Measurements from ENCODE around the gene MSH3.
"Not testable (repeated sequence)": the region's sequence is repeated elsewhere in the genome, so short reads cannot be mapped to it uniquely, and the experiment has no call there.

The MSH3 gene

GRCh38 chr5:80655231-80655774, 851 bp downstream of the MSH3 start:
- no peak for DNase-seq (ENCODE audit: low spot score)

GRCh38 chr5:80656425-80656824, 2.0 kb downstream of the MSH3 start:
- no peak for DNase-seq (ENCODE audit: low spot score)

GRCh38 chr5:80659106-80659505, 4.7 kb downstream of the MSH3 start:
- DNase-seq (ENCODE audit: low spot score) = no peak

DNA sequence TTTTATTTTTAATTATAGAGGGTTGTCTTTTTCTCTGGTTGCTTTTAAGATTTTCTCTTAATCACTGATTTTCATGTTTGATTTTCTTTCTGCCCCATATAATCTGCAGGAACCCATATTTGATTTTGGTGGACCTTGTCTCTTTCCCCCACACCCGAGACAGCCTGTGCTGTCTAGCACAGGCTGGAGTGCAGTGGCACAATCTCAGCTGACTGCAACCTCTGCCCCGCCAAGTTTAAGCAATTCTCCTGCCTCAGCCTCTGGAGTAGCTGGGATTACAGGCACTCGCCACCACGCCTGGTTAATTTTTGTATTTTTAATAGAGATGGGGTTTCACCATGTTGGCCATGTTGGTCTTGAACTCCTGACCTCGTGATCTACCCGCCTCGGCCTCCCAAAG, 6.2 kb downstream of the MSH3 start:
- DNase-seq (ENCODE audit: low spot score) = not testable (repeated sequence)

- DNase-seq (ENCODE audit: low spot score) = no peak
Measured at GRCh38 chr5:80662108-80662507, 7.7 kb downstream of the MSH3 start.

GRCh38 chr5:80665057-80665456, 10.6 kb downstream of the MSH3 start:
- no peak for DNase-seq (ENCODE audit: low spot score)

DNA sequence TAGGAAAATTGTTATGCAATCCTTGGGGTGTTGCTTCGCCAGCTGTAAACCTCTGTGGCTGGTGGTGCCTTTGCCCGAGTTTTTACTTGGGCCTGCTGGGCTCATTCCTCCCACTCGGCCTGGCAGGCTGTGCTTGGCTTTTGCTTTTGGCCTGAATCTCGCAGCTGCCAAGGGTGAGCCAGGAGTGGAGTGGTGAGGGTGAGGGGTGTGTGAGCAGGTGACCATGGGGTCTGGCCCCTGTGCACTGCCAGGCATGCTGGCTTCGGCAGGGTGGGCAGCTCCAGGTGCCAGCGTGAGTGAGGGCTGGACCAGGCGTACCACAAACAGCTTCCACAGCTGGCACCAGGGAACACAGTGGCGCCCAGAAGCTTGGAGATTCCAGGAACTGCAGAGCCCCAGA, 12.9 kb downstream of the MSH3 start:
- DNase-seq (ENCODE audit: low spot score) = no peak

GRCh38 chr5:80668016-80668969, 13.8 kb downstream of the MSH3 start:
- no peak for DNase-seq (ENCODE audit: low spot score)

DNA sequence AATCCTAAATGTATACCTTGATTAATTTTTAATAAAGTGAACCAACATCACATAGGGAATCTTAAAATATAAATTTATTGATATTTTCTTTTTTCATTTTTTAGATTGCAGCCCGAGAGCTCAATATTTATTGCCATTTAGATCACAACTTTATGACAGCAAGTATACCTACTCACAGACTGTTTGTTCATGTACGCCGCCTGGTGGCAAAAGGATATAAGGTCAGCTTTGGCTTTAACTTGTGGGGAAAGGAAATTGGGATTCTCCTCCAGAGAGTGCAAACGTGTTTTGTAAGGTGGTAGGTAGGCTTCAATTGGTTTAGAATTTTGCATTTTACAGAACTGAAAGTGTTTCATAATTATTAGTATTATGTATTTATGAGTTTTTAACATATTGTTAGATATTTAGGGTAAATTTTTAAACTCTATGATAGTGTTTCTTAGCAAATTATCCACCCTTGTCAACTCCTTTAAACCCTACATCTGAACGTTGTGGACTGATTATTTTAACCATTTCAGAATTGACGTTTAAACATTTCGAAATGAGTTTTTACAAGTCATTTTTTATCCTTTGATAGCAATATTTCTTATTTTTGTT, 17.8 kb downstream of the MSH3 start:
- peak; percentile 70 for DNase-seq (ENCODE audit: low spot score)

- no peak for DNase-seq (ENCODE audit: low spot score)
Measured at GRCh38 chr5:80676706-80677105, 22.3 kb downstream of the MSH3 start.

DNA sequence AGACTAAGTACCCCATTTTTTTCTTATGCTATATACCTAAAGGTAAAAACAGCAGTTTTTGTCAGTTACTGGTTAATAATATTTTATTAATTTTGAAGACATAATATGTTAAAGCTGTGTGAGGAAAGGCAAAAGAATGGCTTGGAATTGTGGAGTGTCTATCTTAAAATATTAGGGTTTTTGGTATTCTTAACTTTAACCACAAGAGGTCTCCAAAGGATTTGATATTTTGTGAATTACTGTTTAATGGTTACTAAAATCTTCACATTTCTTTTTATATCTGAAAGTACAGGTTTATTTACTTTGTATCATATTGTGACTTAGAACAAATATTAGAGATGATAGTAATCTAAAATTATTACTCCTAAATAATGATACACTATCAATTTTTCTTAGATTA, 32.3 kb downstream of the MSH3 start:
- DNase-seq (ENCODE audit: low spot score) = peak; percentile 15

DNA sequence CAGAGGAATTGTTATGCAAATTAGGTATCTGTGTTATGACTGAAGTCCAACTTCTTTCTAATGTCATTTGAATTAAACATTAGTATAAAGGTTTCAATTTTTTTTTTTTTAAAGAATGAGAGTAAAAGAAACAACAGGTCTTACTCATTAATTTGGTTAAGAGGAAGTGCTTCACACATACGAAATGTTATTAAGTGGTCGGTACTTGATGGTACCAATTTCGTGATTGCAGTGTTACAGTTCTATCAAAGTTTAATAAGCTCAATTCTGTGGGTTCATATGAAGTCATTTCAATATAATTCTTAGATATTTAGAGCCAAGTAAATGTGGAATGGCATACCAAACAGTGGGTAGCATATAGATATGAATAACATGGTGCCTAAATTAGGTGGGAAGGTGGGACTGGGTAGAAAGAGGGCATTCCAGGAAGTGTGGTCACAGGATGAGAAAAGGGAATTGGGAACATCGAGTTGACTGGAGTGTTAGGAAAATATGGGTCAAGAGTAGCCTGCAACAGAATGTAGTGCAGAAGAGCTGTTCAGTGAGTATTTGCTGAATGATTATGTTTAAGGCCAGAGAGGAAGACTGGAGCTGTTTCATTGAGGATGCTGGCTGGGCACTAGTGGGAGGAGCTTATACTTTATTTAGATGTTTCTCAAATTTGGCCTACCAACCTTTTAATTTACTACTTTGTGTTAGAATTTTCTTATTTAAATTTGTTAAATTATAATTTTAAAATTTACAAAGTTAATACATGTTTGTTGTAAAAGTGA, 34.4 kb downstream of the MSH3 start:
- DNase-seq (ENCODE audit: low spot score) = no peak

GRCh38 chr5:80689627-80690026, 35.2 kb downstream of the MSH3 start:
- no peak for DNase-seq (ENCODE audit: low spot score)

DNA sequence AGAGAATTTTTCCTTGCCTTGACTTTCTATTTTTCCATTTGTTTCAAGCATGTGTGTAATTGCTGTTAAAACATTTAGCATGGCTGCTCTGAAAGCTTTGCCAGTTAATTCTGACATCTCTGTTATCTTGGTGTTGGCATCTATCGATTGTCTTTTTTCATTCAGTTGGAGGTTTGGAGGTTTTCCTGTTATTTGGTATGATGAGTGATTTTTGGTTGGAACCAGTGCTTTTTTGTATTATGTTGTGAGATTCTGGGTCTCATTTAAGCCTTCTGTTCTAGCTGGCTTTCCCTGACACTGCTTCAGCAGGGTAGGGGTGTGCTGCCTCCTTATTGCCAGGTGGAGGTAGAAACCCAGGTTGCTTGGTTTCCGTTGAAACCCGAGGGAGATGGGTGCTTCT, 41.2 kb downstream of the MSH3 start:
- DNase-seq (ENCODE audit: low spot score) = no peak

GRCh38 chr5:80696450-80696849, 42.0 kb downstream of the MSH3 start:
- DNase-seq (ENCODE audit: low spot score) = no peak

DNA sequence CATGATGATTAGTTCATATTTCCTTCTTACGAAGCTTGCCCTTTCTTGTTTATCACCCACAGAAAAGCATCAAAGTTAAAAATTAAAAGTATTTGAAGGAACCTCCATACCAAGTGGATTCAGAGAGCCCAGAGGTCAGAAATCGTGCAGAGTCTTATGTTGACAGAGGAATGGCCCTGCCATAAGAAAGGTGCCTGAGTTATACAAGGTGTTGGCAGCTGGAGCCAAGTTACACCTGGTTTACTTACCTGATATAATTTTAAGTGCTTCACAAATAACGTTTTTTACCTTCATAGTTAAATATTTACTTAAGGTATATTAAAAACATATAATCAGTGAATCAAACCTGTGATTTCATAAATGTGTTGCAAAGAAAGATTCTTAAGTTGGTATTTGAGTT, 42.6 kb downstream of the MSH3 start:
- no peak for DNase-seq (ENCODE audit: low spot score)

DNA sequence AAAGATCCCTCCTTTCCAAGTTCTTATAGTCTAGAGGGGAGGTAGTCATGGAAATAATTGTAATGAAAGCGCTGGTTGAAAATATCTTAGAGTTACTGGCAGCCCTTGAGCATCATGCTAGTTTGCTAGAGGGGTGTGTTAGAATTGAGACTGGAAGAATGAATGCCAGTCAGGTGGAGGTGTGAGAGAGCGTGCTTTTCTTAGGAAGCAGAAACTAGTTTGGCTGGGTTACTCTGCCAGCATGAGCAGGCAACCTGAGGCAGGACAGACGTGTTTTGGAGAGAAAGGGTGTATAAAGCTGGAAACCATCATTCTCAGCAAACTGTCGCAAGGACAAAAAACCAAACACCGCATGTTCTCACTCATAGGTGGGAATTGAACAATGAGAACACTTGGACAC, 43.9 kb downstream of the MSH3 start:
- no peak for DNase-seq (ENCODE audit: low spot score)

DNA sequence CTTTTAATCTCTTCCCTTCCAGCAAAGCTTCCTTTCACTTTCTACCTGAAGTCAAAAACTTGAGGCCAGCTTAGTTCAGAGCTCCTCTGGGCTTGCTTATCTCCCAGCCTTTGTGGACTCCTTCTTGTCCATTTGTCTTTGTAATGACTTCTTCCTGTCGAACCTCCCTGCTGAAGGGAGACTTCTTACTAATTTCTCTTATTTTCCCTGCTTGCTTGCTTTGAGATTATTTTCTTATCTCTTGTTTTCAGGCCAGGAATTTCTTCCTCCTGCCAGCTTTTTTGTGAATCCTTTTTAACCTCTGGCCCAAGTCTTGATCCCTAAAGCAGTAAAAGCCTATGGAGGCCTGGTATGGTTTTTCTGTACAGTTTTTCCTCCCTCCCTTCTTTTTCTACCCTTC, 47.1 kb downstream of the MSH3 start:
- no peak for DNase-seq (ENCODE audit: low spot score)

DNA sequence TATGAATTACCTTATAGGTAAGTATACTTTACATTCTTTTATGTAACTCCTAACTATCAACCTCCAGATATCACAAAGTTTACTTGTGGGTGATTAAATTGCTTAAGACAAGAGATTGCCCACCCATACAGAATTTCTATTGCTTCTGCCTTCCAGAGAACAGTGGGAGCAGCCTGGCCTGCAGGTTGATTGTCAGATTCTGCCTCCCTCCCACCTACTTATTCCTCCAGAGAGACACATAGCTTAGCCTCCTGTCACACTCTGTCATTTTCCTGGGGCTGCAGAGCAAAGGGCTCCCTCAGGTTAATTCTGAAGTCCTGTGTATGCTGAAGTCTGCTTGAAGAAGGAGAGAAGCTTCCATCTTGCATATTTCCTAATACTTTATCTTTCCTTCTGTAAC, 48.8 kb downstream of the MSH3 start:
- no peak for DNase-seq (ENCODE audit: low spot score)

GRCh38 chr5:80703747-80704146, 49.3 kb downstream of the MSH3 start:
- no peak for DNase-seq (ENCODE audit: low spot score)

DNA sequence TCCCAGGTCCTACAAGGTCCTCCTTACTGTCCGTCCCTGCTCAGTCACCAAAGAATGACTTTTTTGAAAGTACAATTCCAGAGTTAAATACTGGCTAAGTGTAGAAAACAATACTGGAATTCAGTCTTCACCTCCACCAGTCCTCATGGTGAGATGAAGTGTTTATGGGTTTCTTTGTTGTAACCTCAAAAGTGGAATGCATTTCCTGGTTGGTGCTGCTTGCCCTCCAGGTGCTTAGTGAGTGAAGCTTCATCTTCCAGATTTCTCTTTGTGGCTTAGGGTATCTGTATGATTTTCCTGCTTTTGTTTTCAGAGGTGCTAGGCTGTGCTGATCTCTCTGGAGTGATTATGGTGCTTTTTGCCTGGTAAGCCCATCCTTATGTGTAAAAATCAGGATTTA, 49.8 kb downstream of the MSH3 start:
- DNase-seq (ENCODE audit: low spot score) = no peak

DNA sequence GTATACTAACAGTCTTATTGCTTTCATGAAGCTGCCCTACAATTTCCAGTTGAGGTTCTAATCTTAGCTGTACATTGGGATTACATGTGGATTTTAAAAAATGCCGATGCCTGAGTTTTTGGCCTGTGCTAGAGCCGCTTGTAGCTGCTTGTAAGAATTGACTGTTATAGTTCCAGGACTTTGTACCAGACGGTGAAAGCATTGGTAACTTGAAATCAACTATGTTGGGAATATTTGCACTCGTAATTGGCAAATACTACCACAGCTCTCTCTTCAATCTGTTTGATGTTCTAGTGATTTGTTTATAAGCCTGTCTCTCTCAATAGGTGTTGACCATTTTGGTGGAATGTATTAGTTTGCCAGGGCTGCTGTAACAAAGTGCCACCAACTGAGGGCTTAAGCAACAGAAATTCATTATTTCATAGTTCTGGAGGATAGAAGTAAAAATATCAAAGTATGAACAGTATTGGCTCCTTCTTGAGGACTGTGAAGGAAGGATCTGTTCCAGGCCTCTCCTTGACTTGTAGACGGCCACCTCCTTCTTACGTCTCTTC, 50.8 kb downstream of the MSH3 start:
- DNase-seq (ENCODE audit: low spot score) = no peak
